CD4-positive, alpha-beta T cell treated with Interleukin-15 for 4 hours (primary cell): ENCODE measurements around the gene OR2C3.
"Not testable (repeated sequence)": the region's sequence is repeated elsewhere in the genome, so short reads cannot be mapped to it uniquely, and the experiment has no call there.

ENCODE experiments used
- DNase-seq: peaks from one replicate; pipeline ENCODE4 v3.0.0-alpha.2; 2020; ENCODE audit warnings: low spot score

OR2C3 gene

DNA sequence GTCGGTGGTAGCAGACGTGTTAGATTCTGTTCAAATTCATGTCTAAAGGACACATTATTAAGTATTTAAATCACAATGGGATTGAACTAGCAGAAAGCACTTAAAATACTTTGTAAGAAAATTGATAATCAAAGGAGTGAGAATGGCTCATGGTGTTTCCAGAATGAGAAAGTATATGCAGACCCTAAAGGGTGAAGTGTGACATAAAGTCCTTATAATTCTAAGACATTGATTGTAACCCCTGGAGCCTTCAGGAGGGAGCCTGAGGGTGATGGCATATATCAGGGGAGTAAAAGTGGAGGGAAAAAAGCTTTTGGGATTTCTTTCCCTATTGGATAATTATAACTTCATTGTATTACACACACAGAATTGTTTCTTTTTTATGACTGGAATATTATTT lies at the start of gene OR2C3:
TSS of gene OR2C3 (minus strand) at position 101 of the 400 bp plus-strand sequence. CDS start 3,929 bp downstream, outside the sequence.
- DNase-seq = no peak

DNA sequence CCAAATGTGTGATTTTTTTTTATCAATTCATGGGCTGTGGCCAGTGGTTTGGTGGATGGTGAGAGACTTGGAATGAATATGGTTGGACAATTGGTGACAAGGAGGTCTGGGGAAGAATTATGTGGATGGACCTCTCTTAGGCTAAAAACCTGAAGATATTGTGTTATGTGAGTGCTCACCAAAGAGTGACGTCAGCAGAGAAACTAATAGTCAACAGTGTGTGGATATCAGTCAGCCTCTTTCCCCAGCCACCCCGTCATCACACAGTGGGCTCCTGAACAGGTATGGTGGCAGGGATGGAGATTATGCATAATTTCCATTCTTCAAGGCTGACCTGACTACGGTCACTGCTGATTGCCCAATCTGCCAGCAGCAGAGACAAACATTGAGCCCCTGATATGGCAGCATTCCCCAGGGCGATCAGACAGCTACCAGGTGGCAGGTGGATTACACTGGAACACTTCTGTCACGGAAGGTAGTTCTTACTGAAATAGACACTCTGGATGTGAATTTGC lies 42.8 kb upstream of the OR2C3 start:
- no peak for DNase-seq

GRCh38 chr1:247576514-247576913 lies 40.3 kb upstream of the OR2C3 start:
- DNase-seq = no peak

GRCh38 chr1:247574664-247575063 lies 38.4 kb upstream of the OR2C3 start:
- no peak for DNase-seq

GRCh38 chr1:247574236-247574635 lies 38.0 kb upstream of the OR2C3 start:
- DNase-seq = no peak

DNA sequence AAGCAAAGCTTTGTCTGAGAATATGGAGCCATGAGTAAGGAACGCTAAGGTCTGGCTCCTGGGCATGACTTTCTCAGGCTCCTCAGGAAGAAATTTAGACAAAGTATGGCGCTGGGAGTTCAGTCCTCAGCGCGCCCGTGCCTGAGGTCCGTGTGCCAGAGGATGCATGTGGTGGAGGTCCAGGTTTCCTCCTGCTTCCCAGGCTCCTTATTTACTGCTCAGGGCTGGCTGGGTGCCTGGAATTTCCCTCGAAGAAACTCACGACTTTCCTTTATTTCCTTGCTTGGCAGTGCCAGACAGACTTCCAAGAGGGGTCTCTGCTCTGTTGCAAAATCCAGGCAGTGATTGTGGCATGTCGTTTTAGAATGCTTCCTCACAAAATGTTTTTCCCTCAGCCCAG lies 26.0 kb upstream of the OR2C3 start:
- no peak for DNase-seq

GRCh38 chr1:247561711-247562110 lies 25.5 kb upstream of the OR2C3 start:
- DNase-seq = no peak

GRCh38 chr1:247557926-247558674 lies 21.9 kb upstream of the OR2C3 start:
- DNase-seq = no peak

GRCh38 chr1:247552231-247552630 lies 16.0 kb upstream of the OR2C3 start:
- DNase-seq = no peak

GRCh38 chr1:247551721-247552120 lies 15.5 kb upstream of the OR2C3 start:
- DNase-seq = no peak

GRCh38 chr1:247548769-247549182 lies 12.5 kb upstream of the OR2C3 start, which contains the start of gene GCSAML:
Gene GCSAML, plus strand, starts transcription at chr1:247549134. Its CDS starts 58 bp downstream, at chr1:247549192.
- no peak for DNase-seq

DNA sequence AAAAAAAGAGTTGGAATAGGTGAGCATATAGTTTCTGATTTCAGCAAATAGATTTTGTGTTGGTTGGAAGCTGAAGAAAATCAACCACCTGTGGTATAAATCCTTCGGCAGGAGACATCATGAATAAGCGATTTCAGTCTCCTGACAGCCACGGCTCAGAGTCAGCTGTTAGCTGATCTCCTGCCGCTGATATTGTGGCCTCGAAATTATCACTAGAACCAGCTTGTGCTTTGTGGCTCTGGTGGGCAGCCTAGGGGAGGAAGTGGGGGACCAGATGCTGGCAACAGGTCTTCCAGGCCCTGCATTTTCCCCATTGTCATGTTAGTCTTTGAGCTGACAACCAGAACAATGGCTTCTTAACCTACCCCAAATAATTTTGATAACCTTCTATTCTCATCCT lies 11.9 kb upstream of the OR2C3 start:
- DNase-seq = no peak

- DNase-seq = no peak
Measured at GRCh38 chr1:247542811-247543210, 6.6 kb upstream of the OR2C3 start.

- DNase-seq = no peak
Measured at GRCh38 chr1:247540581-247540980, 4.3 kb upstream of the OR2C3 start.

DNA sequence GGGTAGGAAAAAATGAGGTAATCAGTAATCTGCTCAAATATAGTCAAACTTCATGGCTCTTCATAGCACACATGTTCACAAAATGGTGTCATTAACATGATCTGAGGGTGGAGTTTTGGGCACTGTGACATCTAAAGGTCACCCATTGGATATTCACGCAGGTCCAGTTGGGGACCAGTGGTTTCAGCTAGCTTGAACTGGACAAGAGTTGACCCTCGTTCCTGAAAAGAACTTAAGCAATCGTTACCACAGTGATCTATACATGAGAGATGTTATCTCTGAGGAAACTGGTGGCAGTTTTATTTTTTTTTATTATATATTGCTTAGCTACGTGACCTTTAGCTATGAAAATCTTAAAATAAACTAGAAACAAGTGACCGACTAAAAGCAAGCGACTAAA lies 3.0 kb upstream of the OR2C3 start:
- DNase-seq = no peak

GRCh38 chr1:247538561-247538960 lies 2.3 kb upstream of the OR2C3 start:
- no peak for DNase-seq

GRCh38 chr1:247535402-247535801 lies 838 bp downstream of the OR2C3 start:
- no peak for DNase-seq

DNA sequence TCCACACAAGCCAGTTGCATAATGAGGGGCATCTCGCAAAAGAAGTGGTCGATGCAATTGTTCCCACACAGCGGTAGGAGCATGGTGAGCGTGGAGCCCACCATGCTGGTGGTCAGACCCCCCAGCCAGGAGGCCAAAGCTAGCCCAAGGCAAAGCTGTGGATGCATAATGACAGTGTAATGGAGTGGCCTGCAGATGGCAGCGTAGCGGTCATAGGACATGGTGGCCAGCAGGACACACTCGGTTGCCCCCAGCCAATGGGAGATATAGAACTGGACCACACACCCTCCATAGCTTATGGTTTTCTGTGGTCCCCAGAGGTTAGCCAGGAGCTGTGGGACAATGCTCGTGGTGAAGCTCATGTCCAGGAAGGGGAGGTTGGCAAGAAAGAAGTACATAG lies 4.3 kb downstream of the OR2C3 start:
- DNase-seq = no peak

DNA sequence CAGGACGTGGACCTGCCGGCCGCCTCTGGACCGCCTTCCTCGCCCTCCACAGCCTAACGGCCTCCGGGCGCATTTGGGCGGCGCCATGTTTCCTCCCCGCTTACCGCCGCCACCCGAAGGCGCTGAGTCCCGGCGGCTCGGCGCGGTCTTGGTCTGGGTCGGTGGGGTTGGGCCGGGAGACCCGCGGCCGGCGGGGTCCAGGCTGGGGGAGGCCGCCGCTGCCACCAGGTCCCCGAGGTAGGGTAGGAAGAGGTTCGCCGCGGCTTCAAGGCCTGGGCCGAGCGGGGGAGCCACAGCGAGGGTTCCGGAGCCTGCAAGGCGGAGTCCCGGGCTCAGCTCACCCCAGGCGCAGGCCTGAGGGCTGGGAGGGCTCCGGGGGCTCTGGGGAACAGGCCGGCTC lies 5.5 kb downstream of the OR2C3 start:
- no peak for DNase-seq

DNA sequence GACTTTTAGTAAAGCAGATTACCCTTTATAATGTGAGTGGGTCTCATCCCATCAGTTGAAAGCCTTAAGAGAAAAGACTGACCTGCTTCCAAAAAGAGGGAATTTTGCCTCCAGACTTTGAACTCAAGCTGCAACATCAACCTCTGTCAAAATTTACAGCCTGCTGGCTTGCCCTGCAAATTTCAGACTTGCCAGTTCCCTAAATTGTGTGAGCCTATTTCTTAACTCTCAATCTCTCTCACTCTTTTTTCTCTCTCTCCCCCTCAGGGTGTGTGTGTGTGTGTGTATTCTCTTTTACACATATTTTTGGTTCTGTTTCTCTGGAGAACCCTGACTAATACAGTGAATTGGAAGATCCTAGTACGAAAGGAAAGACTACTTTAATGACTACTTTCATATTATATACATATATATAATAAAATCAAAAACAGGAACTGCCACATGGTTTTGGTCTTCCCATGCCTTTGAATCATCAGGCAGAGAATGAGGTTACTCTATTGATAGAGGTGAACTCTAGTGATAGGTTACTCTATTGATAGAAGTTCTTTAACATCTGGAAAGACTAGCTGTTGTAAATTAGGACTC lies 6.4 kb downstream of the OR2C3 start:
- DNase-seq = no peak

DNA sequence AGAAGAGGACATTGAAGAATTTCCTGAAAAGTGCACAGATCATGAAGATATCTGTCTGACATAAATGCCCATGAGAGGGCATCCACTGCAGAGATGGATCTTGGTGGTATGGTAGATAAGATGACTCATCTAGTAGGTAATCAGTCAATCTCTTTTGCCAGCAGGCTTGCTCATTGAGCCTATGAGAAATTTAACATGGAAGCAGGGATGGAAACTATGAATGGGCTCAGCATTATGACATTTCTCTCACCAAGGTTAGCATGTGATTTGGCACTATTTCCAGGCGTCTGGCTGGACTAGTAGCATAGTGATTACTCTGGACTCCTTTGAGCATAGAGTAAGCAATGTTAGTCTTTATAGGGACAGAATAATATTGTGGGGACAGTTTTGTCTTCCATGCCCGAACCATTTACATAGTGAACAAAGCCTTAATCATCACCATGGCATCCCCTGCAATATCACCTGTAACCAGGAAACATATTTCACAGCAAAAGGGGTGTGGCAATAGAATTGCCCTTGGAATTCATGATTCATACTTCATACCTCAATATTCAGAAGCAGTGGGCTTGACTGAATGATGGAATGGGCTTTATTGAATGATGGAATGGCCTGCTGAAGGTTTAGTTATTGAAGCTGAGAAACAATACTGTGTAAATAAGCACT lies 7.3 kb downstream of the OR2C3 start:
- no peak for DNase-seq

- DNase-seq = not testable (repeated sequence)
Measured at GRCh38 chr1:247521886-247522285, 14.4 kb downstream of the OR2C3 start.

DNA sequence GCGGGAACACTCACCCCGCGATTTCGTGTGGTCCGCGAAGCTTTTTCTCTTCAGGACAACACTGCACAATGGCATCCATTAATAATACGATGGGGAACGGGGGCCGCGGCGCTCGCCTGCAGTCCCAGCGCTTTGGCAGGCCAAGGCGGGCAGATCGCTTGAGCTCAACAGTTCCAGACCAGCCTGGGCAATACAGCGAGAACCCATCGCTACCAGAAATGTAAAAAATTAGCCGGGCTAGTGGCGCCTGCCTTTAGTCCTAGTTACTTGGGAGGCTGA lies 17.7 kb downstream of the OR2C3 start:
- no peak for DNase-seq
